ENCODE data around the gene ELAC2.
"Not testable (repeated sequence)": the region's sequence is repeated elsewhere in the genome, so short reads cannot be mapped to it uniquely, and the experiment has no call there.

Gene ELAC2

DNA sequence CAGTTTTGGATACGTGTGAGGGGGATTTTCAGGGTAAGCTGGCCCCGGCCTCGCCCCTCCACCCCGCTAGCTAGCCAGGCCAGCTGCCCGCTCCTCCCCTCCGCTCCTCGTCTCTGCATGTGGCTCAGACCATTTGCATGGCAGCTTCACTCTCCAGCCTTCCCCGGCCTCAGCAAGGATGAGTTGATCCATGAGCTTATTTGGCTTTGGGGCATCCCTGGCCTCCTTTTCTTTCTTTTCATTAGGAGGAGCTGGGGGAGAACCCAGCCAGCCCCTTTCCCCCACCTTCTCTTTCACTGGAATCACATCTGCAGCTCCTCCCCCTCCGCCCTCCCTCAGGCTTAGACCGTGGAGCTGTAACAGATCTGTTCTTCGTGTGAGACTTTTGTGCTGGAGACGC, 30.7 kb downstream of the ELAC2 start:
- FAIRE-seq = no peak

DNA sequence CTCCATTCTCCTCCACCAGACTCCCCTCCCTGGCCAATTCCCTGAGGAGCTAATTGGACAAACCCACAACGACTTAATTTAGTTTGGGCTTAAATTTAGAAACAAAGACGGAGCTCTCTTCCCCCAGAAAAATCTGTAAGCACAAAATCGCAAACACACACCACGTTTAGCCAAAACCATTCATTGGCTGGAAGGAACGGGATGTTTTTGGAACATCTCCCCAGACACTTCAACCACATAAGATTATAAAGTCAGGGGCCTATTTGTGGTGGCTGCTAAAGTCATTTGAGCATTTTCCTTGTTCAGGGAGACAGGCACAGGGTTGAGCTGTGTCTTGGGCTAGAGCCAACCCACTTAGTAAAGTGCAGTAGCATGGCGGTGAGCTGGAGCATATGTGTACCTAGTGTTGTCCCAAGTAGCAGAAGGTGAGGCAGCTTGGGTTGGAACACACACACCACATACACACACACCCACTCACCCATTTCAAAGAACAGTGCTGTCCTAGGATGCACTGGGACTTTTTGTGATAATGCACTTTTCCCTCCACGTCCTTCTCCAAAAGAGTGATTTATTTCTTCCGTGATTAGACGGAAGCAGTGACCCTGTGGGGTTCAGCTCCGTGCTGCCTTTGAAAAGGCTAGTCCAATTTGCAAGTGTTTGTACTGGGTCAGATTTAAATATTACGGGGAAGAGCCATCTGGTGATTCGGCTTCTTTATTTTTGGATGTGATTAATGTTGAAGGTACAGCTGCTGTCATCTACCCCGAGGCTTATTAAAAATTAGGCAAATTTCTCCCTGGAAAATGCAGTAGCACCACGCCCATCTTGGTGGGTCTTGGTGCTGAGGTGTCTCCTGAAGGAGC, 32.2 kb downstream of the ELAC2 start:
- no peak for FAIRE-seq

DNA sequence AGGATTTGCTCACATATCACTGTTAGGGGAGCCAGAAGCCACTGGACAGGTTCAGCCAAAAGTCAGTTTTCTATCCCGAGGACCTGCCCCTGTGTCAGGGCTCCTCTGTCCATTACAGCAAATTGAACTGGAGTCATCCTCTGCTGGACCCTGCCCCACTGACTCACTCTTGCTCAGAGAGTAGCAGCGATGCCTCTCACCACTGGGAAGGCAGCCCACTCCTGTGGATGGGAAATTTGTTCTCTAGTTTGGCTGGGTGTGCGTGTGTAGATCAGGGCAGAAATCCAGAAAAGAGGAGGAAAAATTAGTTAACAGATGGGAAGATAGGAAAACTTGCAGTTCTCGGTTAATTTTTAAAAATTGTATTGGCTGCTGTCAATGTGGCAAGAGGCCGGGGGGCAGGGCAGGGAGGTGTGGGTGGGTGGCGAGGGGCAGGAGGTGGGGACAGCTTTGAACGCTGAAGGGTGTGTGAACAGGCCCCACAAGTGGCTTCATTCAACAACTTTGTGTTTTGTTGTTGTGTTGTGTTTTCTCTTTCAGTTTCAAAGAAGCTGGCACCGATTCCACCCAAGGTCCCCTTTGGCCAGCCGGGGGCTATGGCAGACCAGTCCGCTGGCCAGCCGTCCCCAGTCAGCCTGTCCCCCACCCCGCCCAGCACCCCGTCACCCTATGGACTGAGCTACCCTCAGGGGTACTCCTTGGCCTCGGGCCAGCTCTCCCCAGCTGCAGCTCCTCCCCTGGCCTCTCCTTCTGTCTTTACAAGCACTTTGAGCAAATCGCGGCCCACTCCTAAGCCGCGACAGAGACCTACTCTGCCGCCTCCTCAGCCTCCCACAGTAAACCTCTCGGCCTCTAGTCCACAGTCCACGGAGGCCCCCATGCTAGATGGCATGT, 33.6 kb downstream of the ELAC2 start:
- FAIRE-seq = no peak

DNA sequence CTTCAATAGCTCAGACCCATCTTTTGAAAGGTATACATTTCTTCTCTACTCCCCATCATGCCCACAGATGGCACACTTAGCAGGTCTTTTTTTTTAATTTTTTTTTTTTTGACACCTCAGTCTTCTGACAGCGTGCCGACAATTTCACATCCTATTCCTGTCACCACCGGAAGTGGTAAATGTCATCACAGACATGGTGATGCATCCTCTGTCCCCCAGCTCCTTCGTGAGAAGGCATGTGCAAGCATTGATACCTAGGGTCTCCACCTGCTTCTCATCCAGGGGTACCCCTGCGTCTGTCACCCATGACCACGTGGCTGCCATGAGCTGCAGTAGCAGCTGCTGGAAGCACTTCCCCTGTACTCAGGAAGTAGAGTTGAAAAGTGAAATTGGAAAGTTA, 35.6 kb downstream of the ELAC2 start:
- no peak for FAIRE-seq

DNA sequence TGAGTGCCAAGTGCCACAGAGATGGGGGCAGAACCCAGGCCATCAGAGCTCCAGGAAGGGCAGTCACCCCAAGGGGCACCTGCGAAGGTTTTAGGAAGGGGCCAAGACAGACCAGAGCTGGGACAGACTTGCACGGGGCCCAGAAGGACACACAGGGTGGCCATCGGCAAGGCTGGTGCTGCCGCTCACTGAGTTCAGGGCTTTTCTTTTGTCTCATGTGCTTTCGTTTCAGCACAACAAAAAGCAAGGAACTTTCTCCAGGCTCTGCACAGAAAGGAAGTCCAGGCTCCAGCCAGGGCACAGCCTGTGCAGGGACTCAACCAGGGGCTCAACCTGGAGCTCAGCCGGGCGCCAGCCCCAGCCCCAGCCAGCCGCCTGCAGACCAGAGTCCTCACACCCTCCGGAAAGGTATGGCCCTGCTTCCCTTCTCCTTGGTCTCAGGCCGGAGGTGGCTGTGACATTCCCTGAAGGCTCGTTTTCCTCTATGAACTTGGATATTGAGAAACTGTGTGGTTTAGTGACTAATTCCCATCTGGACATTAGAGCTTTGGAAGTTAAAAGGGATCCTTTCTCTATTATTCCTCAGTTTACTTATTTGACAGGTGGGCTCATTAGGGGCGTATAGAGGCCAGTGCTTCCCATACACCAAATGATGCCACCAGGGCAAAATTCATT, 37.9 kb downstream of the ELAC2 start:
- FAIRE-seq = no peak

DNA sequence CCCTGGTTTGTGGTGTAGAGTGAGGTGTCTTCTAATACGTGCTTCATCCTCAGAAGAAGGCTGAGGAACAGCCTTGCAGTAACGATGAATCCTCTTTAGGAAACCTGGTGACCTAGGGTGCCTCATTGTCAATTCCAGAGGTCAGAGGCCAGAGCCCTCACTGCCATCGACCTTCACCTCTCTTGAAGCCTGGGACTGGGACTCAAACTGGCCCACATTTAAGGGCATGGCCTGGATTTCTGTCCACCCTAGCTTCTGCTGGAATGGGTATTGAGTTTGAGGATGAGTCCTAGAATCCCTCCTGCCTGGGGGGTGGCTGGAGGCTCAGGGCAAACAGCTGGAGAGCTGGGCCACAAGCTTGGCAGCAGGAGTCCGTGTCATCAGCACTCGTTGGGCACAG, 38.6 kb downstream of the ELAC2 start:
- no peak for FAIRE-seq

DNA sequence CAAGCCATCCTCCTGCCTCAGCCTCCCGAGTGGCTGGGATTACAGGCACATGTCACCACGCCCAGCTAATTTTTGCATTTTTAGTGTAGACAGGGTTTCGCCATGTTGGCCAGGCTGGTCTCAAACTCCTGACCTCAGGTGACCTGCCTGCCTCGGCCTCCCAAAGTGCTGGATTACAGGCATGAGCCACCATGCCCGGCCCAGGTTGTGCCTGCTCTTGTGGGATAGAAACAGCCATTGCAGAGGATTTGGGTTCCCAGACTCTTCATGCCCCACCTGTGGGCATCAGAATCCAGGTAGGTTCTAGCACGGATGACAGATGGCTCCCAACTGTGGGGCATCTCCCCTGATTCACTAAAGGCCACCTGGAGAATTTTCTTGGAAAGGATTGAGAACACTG, 39.0 kb downstream of the ELAC2 start:
- not testable (repeated sequence) for FAIRE-seq

DNA sequence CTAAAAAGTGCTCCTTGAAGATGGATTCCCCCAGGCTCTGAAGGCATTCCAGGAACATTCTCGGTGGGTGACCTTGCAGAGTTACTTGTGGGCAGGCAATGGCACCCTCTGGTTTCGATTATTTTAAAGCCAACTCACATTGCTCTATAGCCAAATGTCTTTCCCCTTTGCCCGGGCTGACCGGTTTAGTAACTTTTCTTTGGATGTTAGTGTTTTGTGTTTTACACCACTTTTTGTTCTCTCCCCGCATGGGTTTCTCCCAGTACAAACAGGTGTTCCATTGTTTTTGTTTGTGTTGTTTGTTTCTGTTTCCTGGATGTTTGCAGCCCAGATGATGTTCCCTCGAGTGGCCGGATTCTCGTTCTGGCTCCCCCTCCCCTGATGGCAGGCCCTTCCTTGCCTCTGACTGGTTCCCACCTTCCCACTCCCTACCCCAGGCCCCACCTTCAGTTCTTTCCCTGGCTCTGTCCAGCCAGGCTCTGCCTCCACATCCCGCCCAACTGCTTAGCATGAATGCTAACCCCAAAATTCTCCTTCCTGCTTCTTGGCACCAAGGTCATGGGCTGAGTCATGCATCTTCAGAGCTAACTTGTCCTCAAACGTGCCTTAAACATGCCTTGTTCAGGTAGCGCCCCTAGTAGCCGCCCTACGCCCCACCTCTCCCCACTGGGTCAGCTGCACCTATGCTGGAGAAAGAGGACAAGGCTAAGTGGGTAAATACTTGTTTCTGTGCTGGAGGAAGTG, 40.6 kb downstream of the ELAC2 start:
- FAIRE-seq = no peak

DNA sequence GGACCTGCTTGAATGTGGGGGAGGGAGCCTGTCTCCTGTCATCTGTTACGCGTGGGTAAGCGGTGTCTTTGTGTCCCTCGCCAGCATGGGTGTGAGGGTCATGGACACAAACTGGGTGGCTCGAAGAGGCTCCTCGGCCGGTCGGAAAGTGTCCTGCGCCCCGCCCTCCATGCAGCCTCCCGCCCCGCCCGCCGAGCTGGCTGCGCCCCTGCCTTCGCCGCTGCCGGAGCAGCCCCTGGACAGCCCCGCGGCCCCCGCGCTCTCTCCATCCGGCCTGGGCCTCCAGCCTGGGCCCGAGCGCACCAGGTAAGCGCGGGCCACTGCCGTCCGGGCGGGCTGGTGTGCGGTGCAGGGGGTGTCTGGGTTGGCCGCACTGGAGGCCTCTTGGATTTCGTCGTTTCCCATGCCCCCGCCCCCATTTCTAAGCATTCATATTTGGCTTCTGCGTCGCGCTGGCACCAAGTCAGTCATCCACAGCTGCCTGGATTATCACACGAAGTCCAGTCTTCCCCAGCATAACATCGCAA, 43.8 kb downstream of the ELAC2 start:
- no peak for FAIRE-seq

DNA sequence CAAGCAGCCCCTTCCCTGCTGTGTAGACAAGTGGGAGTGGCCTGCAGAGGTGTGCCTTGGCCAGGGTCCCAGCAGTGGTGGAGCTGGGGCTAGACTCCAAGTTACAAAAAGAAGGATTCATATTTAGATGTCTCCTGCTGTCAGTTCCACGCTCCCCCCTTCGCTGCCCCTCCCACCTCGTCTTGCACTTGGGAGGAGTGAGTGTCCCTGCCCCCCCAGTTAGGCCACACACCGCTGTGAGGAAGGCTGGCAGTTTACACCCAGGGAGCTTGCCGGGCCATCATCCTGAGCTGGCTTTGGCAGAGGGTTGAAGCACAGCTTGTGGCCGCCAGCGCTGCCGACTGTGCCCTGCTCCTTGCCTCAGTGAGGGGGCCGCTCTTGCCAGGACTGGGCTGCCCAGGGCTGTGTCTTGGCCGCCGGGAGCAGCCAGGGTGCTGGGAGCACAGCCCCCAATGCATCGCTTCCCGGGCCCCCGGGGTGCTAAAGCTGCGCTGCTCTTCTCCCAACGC, 44.3 kb downstream of the ELAC2 start:
- no peak for FAIRE-seq

DNA sequence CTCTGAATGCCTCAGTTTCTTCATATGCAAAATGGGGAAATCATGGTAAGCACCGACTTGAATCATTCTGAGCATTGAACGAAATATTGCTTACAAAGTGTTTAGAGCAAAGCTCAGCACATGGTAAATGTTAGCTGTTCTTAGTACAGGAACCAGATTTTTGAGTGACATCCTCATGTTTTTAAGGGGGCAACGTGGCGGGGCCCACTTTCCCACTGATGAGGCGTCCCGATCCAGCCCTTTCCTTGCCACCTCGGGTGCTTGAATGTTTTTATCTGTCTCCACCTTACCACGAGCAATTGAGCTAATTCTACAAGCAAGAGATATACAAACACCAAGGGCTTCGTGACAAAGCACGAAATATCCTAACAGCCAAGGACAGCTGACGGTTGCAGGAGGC, 49.9 kb downstream of the ELAC2 start:
- no peak for FAIRE-seq

DNA sequence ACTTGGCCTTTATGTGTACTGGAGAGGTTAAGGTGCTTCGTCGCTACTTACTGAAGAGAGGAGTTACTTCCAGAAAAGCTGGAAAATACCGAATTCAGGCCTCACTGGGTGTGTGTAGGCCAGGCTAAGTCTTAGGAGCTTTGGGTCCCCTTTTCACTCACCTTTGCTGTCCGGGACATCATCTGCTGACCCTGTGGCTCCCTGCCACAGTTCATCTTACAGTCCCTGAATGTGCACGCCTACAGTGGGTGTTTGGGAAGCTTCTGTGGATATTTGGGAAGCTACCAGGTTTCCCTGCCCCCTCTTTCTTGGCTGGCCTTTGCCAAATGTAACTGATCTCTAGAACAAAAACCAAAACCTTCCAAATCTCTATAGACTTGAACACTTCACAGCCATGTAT, 51.4 kb downstream of the ELAC2 start:
- FAIRE-seq = no peak

DNA sequence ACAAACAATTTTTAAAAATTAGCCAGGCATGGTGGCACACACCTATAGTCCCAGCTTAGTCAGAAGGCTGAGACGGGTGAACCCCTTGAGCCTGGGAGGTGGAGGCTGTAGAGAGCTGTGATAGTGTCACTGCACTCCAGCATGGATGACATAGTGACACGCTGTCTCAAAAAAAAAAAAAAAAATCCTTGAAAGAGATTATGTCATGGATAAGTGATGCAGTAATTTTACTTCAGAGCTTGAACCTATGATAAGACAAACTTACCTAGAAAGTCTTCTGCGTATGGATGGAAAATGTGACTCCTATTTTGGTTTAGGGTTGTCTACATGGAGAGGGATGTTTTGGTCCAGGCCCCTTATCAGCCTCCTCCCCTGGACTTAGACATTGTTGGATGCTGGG, 51.8 kb downstream of the ELAC2 start:
- no peak for FAIRE-seq

DNA sequence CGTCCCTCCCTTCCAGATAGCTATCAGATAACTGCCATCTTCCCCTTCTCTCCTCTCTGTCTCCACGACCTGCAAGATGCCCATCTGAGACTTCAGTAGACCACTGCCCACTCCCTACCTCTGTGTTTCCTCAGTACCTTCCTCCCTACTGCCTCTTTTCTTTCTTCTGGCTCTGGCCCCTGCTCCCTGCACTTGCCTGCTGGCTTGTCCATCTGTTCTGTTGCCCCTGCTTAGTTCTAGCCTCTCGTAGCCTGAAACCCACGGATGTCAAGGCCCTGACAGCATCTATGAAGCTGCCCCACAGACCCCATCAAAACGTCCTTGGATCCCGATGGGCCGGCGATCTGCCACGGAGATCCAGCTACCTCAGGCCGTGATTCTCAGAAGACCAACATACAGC, 53.0 kb downstream of the ELAC2 start:
- no peak for FAIRE-seq

DNA sequence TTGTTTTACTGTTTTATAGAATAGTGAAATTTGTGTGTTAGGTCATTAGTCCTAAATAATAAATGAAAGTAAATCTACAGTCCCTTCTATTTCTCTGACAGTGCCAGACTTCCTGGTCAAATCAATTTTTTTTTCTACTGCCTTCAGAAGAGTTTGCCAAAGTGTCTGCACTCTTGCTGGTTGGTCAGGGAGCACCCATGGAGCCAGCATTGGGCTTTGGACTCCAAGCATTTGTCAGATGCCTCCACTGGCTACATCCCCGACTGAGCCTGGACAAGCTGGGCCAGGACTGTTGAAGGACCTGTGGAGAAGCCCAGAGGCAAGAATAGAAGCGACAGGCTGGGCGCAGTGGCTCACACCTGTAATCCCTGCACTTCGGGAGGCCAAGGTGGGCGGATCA, 53.7 kb downstream of the ELAC2 start:
- no peak for FAIRE-seq

DNA sequence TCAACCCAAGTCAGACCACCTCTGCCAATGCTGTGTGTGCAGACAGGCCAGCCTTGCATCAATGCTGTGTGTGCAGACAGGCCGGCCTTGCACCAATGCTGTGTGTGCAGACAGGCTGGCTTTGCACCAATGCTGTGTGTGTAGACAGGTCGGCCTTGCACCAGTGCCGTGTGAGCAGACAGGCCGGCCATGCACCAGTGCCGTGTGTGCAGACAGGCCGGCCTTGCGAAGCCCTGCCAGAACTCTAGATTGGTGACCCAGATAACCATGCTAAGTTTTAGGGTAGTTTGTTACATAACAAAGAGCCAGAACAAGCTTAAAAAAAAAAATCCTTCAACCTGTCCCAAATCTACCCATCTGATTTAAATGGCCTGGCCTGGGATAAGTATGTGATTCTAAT, 54.3 kb downstream of the ELAC2 start:
- FAIRE-seq = no peak

DNA sequence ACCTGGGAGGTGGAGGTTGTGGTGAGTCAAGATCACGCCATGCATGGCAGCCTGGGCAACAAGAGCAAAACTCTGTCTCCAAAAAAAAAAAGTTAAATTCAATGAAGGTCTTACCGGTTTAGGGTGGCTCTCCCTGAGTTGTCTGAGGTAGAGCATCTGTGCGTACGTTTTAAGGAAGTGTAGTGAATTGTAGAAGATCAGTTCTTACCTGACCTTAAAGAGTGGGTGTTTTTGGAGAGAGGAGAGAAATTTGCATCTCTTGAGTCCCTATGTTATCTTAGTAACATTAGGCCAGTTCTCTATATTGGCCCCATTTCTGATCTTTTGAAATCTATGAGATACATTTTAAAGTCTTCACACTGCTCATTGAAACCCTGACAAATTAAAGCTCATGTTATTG, 56.2 kb downstream of the ELAC2 start:
- no peak for FAIRE-seq

DNA sequence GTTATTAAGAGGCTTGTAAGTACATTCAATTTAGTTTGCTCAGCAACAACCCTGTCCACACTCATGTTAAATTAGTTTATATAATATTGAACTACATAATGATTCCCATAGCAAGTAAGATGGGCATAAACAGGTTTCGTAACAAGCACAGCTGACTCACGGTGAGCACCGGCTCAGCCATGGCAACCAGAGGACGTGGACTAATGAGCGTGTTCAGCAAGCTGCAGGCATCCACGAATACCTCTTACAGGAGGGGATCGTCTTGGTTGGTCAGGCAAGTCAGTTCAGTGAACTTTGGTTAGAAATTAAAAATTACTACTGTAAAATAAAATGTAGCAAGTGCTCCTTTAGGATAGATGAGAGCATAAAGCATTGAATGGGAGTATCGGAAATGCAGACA, 58.4 kb downstream of the ELAC2 start:
- no peak for FAIRE-seq

DNA sequence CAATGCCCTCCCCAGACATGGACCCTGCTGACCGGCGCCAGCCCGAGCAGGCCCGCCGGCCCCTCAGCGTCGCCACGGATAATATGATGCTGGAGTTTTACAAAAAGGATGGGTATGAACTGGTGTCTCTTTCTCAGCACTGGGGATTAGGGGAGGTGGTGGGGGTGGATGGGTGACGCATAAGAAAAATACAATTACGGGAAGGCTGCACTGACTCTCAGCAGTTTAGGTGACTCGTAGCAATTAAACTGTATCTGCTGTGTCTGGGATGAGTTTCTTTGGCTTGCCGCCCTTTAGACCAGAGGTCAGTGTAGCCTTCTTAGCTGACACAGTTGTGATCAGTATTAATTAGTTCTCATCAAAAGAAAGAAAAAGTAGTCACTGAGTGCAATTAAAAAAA, 59.0 kb downstream of the ELAC2 start:
- FAIRE-seq = no peak

DNA sequence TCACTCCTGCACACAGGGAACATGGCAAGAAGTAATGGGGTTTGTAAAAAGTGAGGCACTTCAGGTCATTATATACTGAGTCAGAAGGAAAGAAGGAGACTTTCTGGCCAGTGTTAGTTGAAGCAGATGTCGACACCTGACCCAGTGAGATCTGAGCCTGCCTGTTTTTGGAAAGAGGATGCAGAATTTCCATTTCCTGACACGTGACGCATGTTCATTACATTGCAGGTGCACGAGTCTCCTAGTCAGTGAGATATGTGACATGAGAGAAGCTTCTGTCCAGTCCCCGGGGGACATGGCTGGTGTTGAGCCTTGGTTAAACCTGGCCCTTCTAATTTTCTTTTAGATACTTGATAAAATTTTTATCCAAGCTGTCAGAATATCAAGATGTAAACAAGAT, 62.3 kb downstream of the ELAC2 start:
- no peak for FAIRE-seq

DNA sequence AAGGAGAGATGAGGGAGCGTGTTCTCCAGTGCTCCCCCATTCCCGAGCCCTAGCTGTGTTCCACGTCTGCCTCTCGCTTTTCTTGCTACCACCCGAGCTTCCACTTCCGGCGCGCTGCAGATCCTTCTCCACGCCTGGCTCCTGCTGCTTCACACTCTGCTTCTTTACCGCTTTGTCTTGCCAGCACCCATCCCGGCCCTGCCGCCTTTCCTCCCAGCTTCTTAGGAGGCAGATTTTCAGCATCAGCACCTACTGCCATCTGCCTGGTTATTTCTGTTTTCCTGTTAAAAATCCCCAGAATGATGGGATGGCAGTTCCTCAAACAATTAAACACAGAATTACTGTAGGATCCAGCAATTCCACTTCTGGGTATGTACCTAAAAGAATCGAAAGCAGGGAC, 64.7 kb downstream of the ELAC2 start:
- no peak for FAIRE-seq

DNA sequence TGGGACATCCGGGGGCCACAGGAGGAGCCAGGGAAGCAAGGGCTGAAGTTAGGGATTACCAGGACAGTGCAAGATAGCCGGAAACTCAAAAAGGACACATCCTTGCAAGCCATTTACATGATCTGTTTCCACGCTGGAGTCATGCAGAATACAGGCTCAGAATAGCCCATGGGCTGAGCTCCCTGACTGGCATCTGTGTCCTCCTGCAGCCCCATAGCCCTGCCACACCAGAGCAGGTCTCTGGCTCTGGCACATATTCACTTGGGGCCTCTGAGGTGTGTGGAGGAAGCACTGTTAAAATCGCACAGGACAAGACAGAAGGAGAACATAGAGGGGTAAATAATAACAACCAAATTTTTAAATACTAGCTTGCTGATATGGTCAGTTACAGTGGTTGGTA, 65.8 kb downstream of the ELAC2 start:
- FAIRE-seq = no peak
